Peyer's patch (tissue), 4 donors: Measurements from ENCODE around the gene WDR18.

ENCODE experiments used
- POLR2A ChIP-seq, 2 donors: fragments of 450-650 bp; IDR thresholded peaks; one replicate each; pipeline ENCODE4 v1.5.1; 2017; ENCODE audit warnings: antibody characterized with exemption in 2 of 2, mild to moderate bottlenecking in 2 of 2, moderate library complexity in 2 of 2
- TF ChIP-seq, protein P1 (sequence below), 6 experiments: fragments of 450-650 bp in 4 of 6; fragments of 200-600 bp in 2 of 6; sonication (generic) in 1 of 6; IDR thresholded peaks; one replicate each; pipeline ENCODE4 v1.5.1; 2017 to 2019; ENCODE audit warnings: antibody characterized with exemption in 6 of 6, mild to moderate bottlenecking in 3 of 6, moderate library complexity in 1 of 6

DNA sequence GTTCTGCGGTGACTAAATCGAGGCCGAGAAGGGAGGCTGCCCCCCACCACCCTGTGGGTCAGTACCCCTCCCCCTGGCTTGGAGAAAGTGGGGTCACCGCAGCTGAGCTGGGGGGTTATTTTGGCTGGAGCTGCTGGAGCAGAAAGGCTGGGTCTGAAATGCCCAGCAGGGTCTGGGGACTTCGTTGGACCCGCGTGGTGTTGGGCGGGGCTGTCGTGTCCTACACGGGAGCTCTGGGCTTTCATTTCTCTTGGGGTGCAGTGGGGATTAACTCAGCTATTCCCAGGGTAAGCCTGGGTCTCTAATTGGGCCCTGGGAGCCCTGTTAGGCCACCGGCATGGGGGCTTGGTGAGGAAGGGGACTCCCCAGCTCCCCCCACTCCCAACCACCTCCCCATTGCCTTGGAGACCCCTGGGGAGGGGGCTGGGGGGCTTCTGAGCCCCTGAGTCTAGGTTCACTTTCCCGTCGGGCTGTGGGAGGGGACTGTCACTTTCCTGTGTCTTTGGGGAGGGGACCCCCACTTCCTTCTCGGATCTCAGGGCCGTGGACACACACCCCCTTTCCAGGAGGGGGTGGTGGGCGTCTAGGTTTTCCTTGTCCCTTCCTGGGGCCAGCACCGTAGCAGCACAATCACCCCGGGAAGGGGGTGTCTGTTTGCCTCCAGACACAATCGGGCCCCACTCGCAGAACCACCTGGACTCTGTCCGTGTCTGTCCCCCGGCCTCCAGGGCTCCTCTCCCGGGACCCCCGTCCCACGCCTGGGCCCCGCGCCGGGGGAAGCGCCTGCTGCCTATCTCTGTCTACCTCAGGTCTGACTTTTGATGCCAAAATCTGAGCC is 10.2 kb upstream of the WDR18 start:
- TF ChIP-seq POLR2A (IDR thresholded peaks at IDR 0.05), result no peak
- TF ChIP-seq, protein P1, sequence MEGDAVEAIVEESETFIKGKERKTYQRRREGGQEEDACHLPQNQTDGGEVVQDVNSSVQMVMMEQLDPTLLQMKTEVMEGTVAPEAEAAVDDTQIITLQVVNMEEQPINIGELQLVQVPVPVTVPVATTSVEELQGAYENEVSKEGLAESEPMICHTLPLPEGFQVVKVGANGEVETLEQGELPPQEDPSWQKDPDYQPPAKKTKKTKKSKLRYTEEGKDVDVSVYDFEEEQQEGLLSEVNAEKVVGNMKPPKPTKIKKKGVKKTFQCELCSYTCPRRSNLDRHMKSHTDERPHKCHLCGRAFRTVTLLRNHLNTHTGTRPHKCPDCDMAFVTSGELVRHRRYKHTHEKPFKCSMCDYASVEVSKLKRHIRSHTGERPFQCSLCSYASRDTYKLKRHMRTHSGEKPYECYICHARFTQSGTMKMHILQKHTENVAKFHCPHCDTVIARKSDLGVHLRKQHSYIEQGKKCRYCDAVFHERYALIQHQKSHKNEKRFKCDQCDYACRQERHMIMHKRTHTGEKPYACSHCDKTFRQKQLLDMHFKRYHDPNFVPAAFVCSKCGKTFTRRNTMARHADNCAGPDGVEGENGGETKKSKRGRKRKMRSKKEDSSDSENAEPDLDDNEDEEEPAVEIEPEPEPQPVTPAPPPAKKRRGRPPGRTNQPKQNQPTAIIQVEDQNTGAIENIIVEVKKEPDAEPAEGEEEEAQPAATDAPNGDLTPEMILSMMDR (IDR thresholded peaks at IDR 0.05), result no peak
